ENCODE measurements around the gene SLC38A3.

GRCh38 chr3:50214824-50215223 lies 9.8 kb downstream of the SLC38A3 start:
- TF ChIP-seq CTCF (IDR thresholded peaks at IDR 0.05; ENCODE audit: poor library complexity) (no peak), EZH2phosphoT487 (IDR thresholded peaks at IDR 0.05; ENCODE audit: low read depth, severe bottlenecking, unreplicated experiment) (no peak), EZH2 (IDR thresholded peaks at IDR 0.05; ENCODE audit: borderline replicate concordance) (no peak)

Data from hepatocyte (in vitro differentiated cells).